Thyroid gland (tissue), 4 donors: ENCODE data around the gene ZRANB2.

Experiments used
- CTCF ChIP-seq, 6 experiments: fragments of 200-600 bp in 3 of 6; fragments of 450-650 bp in 3 of 6; sonication (generic) in 3 of 6; IDR thresholded peaks; one replicate each; pipeline ENCODE4 v1.5.1; 2016 to 2019; ENCODE audit warnings: antibody characterized with exemption in 6 of 6, mild to moderate bottlenecking in 2 of 6, inconsistent platforms in 1 of 6, moderate library complexity in 1 of 6
- POLR2A ChIP-seq, 2 donors: fragments of 450-650 bp; IDR thresholded peaks; one replicate each; pipeline ENCODE4 v1.6.1; 2017; ENCODE audit warnings: antibody characterized with exemption in 2 of 2, mild to moderate bottlenecking in 2 of 2, moderate library complexity in 1 of 2

DNA sequence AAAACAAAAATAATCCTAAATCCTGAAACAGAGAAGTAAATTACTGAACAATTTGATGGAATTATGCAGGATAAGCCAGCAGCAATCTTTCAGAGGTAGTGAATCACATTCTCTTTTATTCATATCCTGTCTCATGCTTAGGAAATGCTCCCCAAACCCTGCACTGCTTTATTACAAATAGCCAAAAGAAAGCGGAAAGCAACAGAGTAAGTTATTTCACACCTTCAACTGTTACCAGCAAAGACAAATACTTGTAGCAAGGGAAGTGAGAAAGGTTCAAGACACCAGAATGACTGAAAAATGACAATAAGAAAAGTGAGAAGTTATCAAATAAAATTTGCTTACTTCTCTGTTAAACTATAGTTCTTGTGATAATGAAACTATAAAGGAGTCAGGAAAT is 6.2 kb downstream of the ZRANB2 start:
- TF ChIP-seq CTCF (IDR thresholded peaks at IDR 0.05) (no peak), POLR2A (IDR thresholded peaks at IDR 0.05) (no peak)
